HG02852 (cell line): ENCODE data around the gene FLOT1.
A peak's percentile ranks its signal among the peaks of the same experiment; 100 is the strongest.
"Not testable (repeated sequence)": the region's sequence is repeated elsewhere in the genome, so short reads cannot be mapped to it uniquely, and the experiment has no call there.

Experiments used
- ATAC-seq: cut with Tn5 transposase; IDR thresholded peaks from one replicate; pipeline ENCODE4 v1.9.1; 2021; ENCODE audit warnings: mild to moderate bottlenecking, moderate library complexity; ENCODE audit not compliant: unreplicated experiment

FLOT1 gene

DNA sequence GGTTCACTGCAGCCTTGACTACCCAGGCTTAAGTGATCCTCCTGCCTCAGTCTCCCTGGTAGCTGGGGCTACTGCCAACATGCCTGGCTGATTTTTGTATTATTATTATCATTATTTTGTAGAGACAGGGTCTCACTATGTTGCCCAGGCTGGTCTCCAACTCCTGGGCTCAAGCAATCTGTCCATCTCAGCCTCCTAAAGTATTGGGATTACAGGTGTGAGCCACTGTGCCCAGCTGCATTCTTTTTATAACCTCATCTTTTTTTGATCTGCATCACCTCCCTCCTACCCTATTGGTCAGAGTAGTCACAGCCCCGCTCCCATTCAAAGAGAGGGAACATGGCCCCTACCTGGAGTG lies 25.4 kb upstream of the FLOT1 start:
- ATAC-seq = no peak

GRCh38 chr6:30767158-30767943 lies 24.9 kb upstream of the FLOT1 start:
- peak; percentile 67 for ATAC-seq

GRCh38 chr6:30766461-30767157 lies 24.1 kb upstream of the FLOT1 start:
- ATAC-seq = no peak

DNA sequence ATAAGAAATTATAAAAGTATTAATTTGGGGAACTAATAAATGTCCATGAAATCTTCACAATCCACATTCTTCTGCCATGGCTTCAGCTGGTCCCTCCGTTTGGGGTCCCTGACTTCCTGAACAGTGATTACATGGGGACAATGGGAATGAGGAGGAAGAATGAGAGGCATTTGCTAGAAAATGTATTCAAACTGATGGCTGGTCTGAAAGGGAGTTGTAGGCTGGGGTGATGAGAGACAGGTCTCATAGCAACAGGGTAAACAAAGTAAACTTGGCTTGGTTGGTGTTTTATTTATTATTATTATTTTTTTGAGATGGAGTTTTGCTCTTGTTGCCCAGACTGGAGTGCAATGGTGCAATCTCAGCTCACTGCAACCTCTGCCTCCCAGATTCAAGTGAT lies 23.0 kb upstream of the FLOT1 start:
- ATAC-seq = not testable (repeated sequence)

- not testable (repeated sequence) for ATAC-seq
Measured at GRCh38 chr6:30764490-30765043, 22.1 kb upstream of the FLOT1 start.

- no peak for ATAC-seq
Measured at GRCh38 chr6:30763618-30764489, 21.4 kb upstream of the FLOT1 start.

GRCh38 chr6:30763155-30763617 lies 20.7 kb upstream of the FLOT1 start:
- no peak for ATAC-seq

DNA sequence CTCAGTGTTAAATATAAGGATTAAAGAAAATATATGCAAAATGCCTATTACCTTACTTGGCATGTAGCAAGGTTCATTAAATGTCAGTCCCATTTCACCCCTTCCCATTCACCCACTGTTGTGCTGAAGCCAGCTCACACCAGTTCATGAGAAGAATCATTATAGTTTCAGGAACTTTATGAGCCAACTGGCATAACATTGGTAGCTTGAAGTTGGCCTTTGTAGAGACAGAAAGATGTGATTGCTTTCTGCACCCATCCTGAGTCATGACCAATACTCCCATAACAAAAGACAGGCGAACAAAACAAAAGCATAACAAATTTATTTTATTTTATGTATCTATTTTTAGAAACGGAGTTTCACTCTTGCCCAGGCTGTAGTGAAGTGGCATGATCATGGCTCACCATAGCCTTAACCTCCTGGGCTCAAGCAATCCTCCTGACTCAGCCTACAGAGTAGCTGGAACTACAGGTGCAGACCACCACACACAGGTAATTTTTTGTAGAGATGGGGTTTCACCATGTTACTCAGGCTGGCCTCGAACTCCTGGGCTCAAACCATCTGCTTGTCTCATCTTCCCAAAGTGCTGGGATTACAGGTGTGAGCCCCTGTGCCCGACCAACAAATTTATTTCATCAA lies 19.4 kb upstream of the FLOT1 start:
- no peak for ATAC-seq

DNA sequence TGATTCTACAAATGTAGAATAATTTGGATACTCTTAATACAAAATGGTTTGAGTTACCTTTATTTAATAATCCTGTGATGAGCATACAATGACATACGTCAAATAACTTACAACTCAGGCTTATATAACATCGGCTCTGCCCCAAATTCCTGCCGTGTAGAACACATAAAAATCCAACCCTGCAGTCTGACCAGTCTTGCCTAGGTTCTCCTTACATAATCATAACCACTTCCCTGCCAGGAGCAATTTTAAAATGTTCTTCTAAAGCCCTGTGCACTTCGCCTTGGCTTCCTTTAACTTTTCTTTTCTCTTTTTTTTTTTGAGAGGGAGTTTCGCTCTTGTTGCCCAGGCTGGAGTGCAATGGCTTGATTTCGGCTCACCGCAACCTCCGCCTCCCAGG lies 18.1 kb upstream of the FLOT1 start:
- ATAC-seq = no peak

DNA sequence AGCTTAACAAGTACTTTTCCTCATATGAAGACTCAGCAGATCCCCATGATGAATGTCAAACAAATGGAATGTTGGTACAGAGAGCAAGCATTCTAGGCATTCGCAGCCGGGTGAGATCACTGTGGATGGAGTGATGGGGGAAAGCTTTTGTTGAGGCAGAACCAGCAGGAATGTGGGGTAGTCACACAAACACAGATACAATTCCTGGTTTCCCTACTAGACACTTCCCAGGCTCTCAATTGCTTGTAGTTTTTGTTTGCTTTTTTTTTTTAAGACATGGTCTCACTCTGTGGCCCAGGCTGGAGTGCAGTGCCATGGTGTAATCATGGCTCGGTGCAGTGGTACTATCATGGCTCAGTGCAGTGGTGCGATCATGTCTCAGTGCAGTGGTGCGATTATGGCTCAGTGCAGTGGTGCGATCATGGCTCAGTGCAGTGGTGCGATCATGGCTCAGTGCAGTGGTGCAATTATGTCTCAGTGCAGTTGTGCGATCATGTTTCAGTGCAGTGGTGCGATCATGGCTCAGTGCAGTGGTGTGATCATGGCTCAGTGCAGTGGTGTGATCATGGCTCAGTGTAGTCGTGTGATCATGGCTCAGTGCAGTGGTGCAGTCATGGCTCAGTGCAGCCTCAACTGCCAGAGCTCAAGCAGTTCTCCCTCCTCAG lies 17.2 kb upstream of the FLOT1 start:
- ATAC-seq = no peak

- ATAC-seq = no peak
Measured at GRCh38 chr6:30757261-30757904, 14.9 kb upstream of the FLOT1 start.

DNA sequence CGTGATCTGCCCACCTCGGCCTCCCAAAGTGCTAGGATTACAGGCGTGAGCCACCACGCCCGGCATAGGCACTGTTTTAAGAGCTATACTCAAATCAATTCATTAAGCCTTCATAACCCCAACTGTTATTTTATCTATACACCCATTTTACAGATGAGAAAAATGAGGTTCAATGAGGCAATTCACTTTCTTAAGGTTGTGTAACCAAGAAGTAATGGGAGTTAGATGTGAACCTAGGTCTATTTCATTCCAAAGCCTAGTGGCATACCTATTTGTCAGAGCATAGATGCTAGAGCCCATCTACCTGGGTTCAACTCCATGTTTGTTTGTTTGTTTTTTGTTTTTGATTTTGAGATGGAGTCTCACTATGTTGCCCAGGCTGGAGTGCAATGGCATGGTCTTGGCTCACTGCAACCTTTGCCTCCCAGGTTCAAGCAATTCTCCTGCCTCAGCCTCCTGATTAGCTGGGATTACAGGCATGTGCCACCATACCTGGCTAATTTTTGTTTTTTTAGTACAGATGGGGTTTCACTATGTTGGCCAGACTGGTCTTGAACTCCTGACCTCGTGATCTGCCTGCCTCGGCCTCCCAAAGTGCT lies 14.0 kb upstream of the FLOT1 start:
- not testable (repeated sequence) for ATAC-seq

GRCh38 chr6:30754631-30755030 lies 12.1 kb upstream of the FLOT1 start:
- no peak for ATAC-seq

DNA sequence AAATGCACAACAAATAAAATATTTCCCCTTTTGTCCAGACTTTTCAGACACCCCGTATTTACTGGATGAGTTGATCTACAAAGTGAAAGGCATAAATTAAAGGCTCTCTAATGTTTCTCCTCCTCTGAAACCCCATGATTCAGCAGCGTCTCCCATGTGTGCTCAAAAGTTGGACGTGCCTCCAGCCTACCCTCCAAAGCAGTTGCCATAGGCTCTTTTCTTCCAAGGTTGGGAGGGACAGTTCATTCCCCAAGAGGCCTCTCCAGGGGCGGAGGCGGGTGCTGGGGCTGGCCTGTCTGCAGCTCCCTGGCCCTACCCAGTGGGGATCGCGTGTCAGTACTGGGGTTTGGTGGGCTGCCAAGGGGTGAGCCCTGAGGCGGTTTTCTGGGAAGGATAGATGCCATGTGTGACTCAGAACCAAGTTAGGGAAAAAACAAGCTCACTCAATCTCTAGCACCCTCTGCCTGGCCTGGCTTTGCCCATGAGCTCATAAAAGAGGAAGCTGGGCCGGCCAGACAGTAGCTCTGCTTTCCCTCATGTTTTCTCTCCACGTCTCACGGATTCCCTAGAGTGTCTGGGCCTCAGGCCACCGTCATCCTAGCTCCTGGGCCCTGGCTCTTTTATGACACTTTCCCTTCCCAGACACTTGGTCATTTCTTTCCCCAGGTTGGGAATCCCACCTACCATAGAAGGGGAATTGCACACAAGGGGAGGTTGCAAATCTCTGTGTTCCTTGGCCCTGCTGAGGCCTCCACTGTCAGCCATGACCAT lies 9.9 kb upstream of the FLOT1 start:
- ATAC-seq = no peak

- ATAC-seq = no peak
Measured at GRCh38 chr6:30750379-30750668, 7.8 kb upstream of the FLOT1 start.

DNA sequence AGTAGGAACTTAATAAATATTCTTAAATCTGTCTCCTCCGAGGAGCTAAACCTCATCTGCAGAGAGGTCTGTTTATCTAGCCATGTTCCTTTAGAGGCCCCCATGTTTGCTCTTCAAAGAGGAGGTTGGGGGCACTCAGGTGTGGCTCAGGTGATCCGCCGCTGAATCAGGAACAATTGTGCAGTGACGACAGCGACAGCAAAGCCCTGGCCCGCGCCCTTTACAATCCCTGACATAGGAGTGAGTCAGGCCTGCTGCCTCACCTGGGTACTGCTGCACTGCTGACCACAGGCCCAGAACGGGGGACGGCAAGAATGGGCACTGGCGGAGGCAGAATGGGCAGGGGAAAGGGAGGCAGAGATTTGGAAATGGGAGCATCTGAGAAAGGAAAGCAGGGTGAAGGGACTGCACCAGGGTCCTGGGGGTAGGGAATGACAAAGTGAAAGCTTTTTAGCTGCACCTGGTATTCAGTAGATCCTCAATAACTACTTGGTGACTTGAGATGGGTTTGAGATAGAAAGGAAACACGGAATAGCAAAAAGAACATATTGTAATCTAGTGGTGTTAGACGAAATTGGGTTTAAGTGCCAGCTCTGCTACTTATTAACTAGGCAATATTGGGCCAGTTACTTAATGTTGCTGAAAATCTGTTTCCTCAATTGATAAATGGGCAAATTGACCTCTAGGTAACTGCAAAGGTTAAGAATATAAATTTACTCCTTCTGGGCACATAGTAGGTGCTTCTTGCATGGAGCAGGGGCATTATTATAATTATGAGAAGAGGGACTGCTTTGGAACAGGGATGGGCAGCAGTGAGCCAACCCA lies 7.3 kb upstream of the FLOT1 start:
- ATAC-seq = no peak

DNA sequence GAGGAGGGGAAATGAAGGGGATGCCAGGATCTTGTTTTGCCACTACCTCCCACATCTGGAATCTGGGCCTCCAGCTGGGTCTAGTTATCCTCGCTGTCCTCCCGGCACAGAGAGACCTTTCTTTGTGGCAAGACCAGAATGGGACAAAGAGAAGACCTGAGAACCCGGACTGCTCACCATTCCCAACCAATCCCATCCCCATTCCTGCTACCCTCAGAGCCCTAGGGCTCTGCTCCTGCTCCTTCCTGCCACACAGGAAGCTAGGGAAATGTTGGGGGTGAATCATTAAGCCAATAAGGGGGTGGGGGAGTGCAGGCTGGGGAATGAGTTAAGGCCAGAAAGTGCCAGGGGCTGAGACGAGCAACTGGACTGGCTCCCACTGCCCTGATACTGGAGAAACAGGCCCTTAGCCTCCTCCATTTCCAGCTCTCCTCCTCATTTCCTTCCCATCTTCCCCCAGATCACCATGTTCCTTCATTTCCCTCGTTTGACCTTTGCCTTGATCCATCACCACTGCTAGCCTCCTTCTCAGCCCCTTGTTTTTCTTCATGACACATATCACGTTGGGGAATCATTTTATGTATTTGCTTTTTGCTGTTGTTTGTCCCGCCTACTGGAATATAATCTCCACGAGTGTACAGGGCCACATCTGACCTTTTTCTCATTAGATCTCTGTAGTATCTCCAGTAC lies 6.5 kb upstream of the FLOT1 start:
- ATAC-seq = no peak
